Midbrain (tissue), 1 donor: ENCODE measurements around the gene TRIM22.

ENCODE experiments used
- DNase-seq: peaks from one replicate; lab custom pipeline; 2025; lab: John Stamatoyannopoulos, UW

Gene TRIM22

DNA sequence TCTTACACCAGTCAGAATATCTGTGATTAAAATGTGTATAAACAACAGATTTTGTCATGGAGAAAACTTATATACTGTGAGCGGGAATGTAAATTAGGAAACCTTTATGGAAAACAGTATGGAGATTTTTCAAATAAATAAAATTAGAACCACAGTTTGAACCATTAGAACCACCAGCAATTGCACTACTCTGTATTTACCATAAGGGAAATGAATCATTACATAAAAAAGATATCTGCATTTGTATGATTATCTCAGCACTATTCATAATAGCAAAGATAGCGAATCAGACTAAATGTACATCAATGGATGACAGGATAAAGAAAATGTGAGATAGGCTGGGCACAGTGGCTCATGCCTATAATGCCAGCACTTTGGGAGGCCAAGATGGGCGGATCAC lies 57.0 kb downstream of the TRIM22 start:
- no peak for DNase-seq

DNA sequence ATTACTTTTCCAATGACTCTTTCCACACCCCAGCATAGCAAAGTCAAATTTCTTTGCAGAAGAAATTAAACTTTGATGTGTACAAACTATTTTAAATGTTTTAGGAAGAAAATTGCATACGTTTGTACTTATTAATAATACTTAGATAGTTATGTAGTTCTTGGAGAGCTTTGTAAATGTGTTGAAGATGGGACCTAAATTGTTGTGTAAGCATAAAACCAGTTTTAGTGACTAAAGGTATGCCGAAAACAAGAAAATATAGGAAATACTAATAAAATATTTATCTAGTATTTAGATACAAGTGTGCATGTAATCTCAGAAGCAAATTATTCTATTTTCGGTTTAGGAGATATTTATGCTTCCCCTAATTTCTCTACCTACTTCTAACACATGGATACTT lies 60.2 kb downstream of the TRIM22 start:
- no peak for DNase-seq

DNA sequence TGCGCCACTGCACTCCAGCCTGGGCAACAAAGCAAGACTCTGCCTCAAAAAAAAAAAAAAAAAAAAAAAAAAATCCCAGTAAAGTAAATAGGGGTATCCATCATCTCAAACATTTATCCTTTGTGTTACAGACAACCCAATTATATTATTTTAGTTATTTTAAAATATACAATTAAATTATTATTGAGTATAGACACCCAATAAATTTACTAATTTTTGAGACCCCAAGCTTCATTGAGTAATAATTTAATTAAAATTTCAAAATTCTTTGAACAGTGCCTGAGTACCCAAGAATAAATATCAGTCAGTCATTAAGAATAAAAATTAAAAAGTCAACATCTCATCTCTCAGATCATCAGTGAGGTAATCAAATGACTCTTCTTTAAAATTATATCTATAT lies 64.4 kb downstream of the TRIM22 start, which contains the start of gene OR52N4:
TSS of gene OR52N4 (plus strand) at position 301 of the 400 bp plus-strand sequence. CDS start 498 bp downstream, outside the sequence.
- DNase-seq, result no peak
